HepG2 (cell line): ENCODE results near the gene ATRIP. TPM values are rescaled to one million over a fixed set of nuclear protein-coding genes. Genes with fewer than 3 reads are reported as not detected.

Experiments
- ADNP ChIP-seq: sonication (generic); formaldehyde crosslinking; IDR thresholded peaks from 2 replicates; pipeline ENCODE4 v1.4.0; 2020; ENCODE audit warnings: missing genetic modification reagents
- CENPBD1 ChIP-seq: sonication (generic); formaldehyde crosslinking; IDR thresholded peaks from 2 replicates; pipeline ENCODE4 v1.8.0; 2022; ENCODE audit warnings: missing genetic modification reagents, low read depth, mild to moderate bottlenecking, borderline replicate concordance
- FIP1L1 ChIP-seq: fragments of 200-400 bp; formaldehyde crosslinking; IDR thresholded peaks from 2 replicates; pipeline ENCODE4 v1.6.1; 2018; ENCODE audit warnings: low read depth, mild to moderate bottlenecking, low read length, moderate library complexity, borderline replicate concordance; ENCODE audit not compliant: insufficient read depth
- FOXK2 ChIP-seq: fragments of 450-650 bp; IDR thresholded peaks from 2 replicates; pipeline ENCODE4 v1.6.1; 2016
- KAT7 ChIP-seq: IDR thresholded peaks from 2 replicates; pipeline ENCODE4 v1.6.1; 2018; ENCODE audit warnings: borderline replicate concordance, missing compliant biosample characterization
- MBD4 ChIP-seq: IDR thresholded peaks from 2 replicates; pipeline ENCODE4 v1.6.1; 2012; ENCODE audit warnings: low read length, inconsistent platforms, borderline replicate concordance
- MBNL3 ChIP-seq: fragments of 250-450 bp; sonication (Bioruptor Pico); conservative IDR thresholded peaks from 2 replicates; pipeline ENCODE4 v1.8.0; 2022; ENCODE audit warnings: mild to moderate bottlenecking, inconsistent platforms
- MYPOP ChIP-seq: sonication (generic); formaldehyde crosslinking; IDR thresholded peaks from 2 replicates; pipeline ENCODE4 v1.8.1; 2023; ENCODE audit warnings: mild to moderate bottlenecking, moderate library complexity, missing genetic modification reagents
- NCOA1 ChIP-seq: sonication (generic); formaldehyde crosslinking; IDR thresholded peaks from 2 replicates; pipeline ENCODE4 v1.9.0; 2021; ENCODE audit warnings: missing genetic modification reagents
- NCOA5 ChIP-seq: sonication (generic); formaldehyde crosslinking; IDR thresholded peaks from 2 replicates; pipeline ENCODE4 v1.4.0; 2020; ENCODE audit warnings: missing genetic modification reagents
- NFE2 ChIP-seq: sonication (generic); formaldehyde crosslinking; IDR thresholded peaks from 2 replicates; pipeline ENCODE4 v1.4.0; 2020; ENCODE audit warnings: missing genetic modification reagents
- NFE2L1 ChIP-seq: sonication (generic); formaldehyde crosslinking; IDR thresholded peaks from 2 replicates; pipeline ENCODE4 v1.4.0; 2020; ENCODE audit warnings: missing genetic modification reagents, mild to moderate bottlenecking, borderline replicate concordance
- NFIC ChIP-seq: IDR thresholded peaks from 2 replicates; pipeline ENCODE4 v1.6.1; 2012; ENCODE audit warnings: mild to moderate bottlenecking, low read length, inconsistent platforms
- NR3C1 ChIP-seq: sonication (generic); formaldehyde crosslinking; IDR thresholded peaks from 2 replicates; pipeline ENCODE4 v1.4.0; 2020; ENCODE audit warnings: missing genetic modification reagents
- PHF21A ChIP-seq: sonication (generic); formaldehyde crosslinking; IDR thresholded peaks from 2 replicates; pipeline ENCODE4 v1.5.0; 2020; ENCODE audit warnings: mild to moderate bottlenecking, missing genetic modification reagents
- POLR2A ChIP-seq, 2 experiments: IDR thresholded peaks; 2 replicates each; pipeline ENCODE4 v1.6.1; 2011; ENCODE audit warnings: low read depth in 2 of 2, low read length in 2 of 2, mild to moderate bottlenecking in 1 of 2, moderate library complexity in 1 of 2; ENCODE audit not compliant: insufficient read depth in 1 of 2
- RFXAP ChIP-seq: sonication (generic); formaldehyde crosslinking; IDR thresholded peaks from 2 replicates; pipeline ENCODE4 v1.4.0; 2020; ENCODE audit warnings: missing genetic modification reagents, borderline replicate concordance
- SMAD9 ChIP-seq: sonication (generic); formaldehyde crosslinking; IDR thresholded peaks from 2 replicates; pipeline ENCODE4 v1.5.1; 2020; ENCODE audit warnings: mild to moderate bottlenecking, missing genetic modification reagents
- SNAPC5 ChIP-seq: sonication (generic); formaldehyde crosslinking; IDR thresholded peaks from 2 replicates; pipeline ENCODE4 v1.8.1; 2023; ENCODE audit warnings: mild to moderate bottlenecking, missing genetic modification reagents, borderline replicate concordance
- SUZ12 ChIP-seq: fragments of 150-350 bp; IDR thresholded peaks from 2 replicates; pipeline ENCODE4 v1.6.1; 2014; ENCODE audit warnings: low read depth, low read length
- ZBTB20 ChIP-seq: sonication (generic); formaldehyde crosslinking; IDR thresholded peaks from 2 replicates; pipeline ENCODE4 v1.8.1; 2023; ENCODE audit warnings: missing genetic modification reagents, low read depth, mild to moderate bottlenecking, borderline replicate concordance
- ZGPAT ChIP-seq: IDR thresholded peaks from 2 replicates; pipeline ENCODE4 v1.6.1; 2016; ENCODE audit warnings: mild to moderate bottlenecking
- ZNF138 ChIP-seq: sonication (generic); formaldehyde crosslinking; IDR thresholded peaks from 2 replicates; pipeline ENCODE4 v1.5.0; 2020; ENCODE audit warnings: mild to moderate bottlenecking, low read depth, missing genetic modification reagents
- ZNF383 ChIP-seq: sonication (generic); formaldehyde crosslinking; IDR thresholded peaks from 2 replicates; pipeline ENCODE4 v1.4.0; 2020; ENCODE audit warnings: missing genetic modification reagents, mild to moderate bottlenecking, borderline replicate concordance
- ZNF451 ChIP-seq: sonication (generic); formaldehyde crosslinking; IDR thresholded peaks from 2 replicates; pipeline ENCODE4 v1.5.0; 2020; ENCODE audit warnings: mild to moderate bottlenecking, missing genetic modification reagents
- ZNF547 ChIP-seq: sonication (generic); formaldehyde crosslinking; IDR thresholded peaks from 2 replicates; pipeline ENCODE4 v1.5.1; 2020; ENCODE audit warnings: mild to moderate bottlenecking, missing genetic modification reagents
- ZNF670 ChIP-seq: sonication (generic); formaldehyde crosslinking; IDR thresholded peaks from 2 replicates; pipeline ENCODE4 v1.8.0; 2022; ENCODE audit warnings: mild to moderate bottlenecking, missing genetic modification reagents, borderline replicate concordance
- ZNF7 ChIP-seq: IDR thresholded peaks from 2 replicates; pipeline ENCODE4 v1.6.1; 2016; ENCODE audit warnings: missing biosample characterization, missing genetic modification reagents
- ZNF737 ChIP-seq: sonication (generic); formaldehyde crosslinking; IDR thresholded peaks from 2 replicates; pipeline ENCODE4 v1.5.0; 2020; ENCODE audit warnings: missing genetic modification reagents, mild to moderate bottlenecking, borderline replicate concordance
- polyA plus RNA-seq, 8 experiments: library from polyadenylated mRNA; depleted of rRNA in 3 of 8; stranded (reverse) in 7 of 8; unstranded in 1 of 8; fragments of >200 nt; fragmentation: Illumina TruSeq in 4 of 8; extraction: Trizol in 4 of 8; gene quantifications; 2 replicates each; pipeline versions ENCODE4 v1.2.1 to v1.2.3, GENCODE V29; 2011 to 2016; ENCODE audit warnings: low read depth in 4 of 8, missing spikeins in 1 of 8, mixed read lengths in 1 of 8; ENCODE audit not compliant: insufficient read depth in 1 of 8
- total RNA-seq, 5 experiments: library from RNA; depleted of rRNA; stranded (reverse); fragments of >200 nt; fragmentation: Illumina TruSeq; extraction: Trizol; gene quantifications; 2 replicates each; pipeline ENCODE4 v1.2.3, GENCODE V29; 2016; ENCODE audit warnings: low read depth in 1 of 5

ATRIP gene
- total and polyA plus RNA-seq, 2 of the 13 experiments (the other 11 are each of a cell fraction or from before 2014, with no cell fraction given) = 5.1 to 12.5 TPM

- TF ChIP-seq NCOA1 (CRISPR knock-in tag) (no peak), NFE2L1 (CRISPR knock-in tag) (no peak; the same call in 1 of the 2 replicates), SMAD9 (CRISPR knock-in tag) (no peak), NFE2 (CRISPR knock-in tag) (no peak), MBD4 (no peak), ADNP (CRISPR knock-in tag) (no peak), NCOA5 (CRISPR knock-in tag) (no peak), SUZ12 (no peak), ZNF670 (CRISPR knock-in tag) (no peak), ZNF138 (CRISPR knock-in tag) (0 out of 2 replicates have a peak, but pooled peaks have one; percentile 21), ZNF737 (no peak), FIP1L1 (no peak), FOXK2 (no peak), NR3C1 (CRISPR knock-in tag) (no peak), ZGPAT (CRISPR knock-in tag) (peak; percentile 73; the same call in 1 of the 2 replicates), ZNF383 (CRISPR knock-in tag) (no peak), ZNF547 (CRISPR knock-in tag) (peak; percentile 41), ZNF7 (no peak), POLR2A (IDR thresholded peaks at IDR 0.05; ENCODE audit: insufficient read depth in 1 of 2, low read depth in 2 of 2, low read length in 2 of 2) (peak; percentile 91 to 98), ZNF451 (CRISPR knock-in tag) (no peak), SNAPC5 (CRISPR knock-in tag) (no peak), MYPOP (CRISPR knock-in tag) (peak; percentile 78), NFIC (no peak), MBNL3 (CRISPR knock-in tag) (no peak), PHF21A (0 out of 2 replicates have a peak, but pooled peaks have one; percentile 35), RFXAP (CRISPR knock-in tag) (peak; percentile 91; the same call in 1 of the 2 replicates), ZBTB20 (CRISPR knock-in tag) (no peak; the same call in none of the 2 replicates), KAT7 (CRISPR knock-in tag) (peak; percentile 88; the same call in 1 of the 2 replicates), CENPBD1 (no peak; the same call in 1 of the 2 replicates)
Observed at GRCh38 chr3:48446425-48447193, at the start of gene ATRIP (continued).
